ENCODE measurements around the gene KSR2.

DNA sequence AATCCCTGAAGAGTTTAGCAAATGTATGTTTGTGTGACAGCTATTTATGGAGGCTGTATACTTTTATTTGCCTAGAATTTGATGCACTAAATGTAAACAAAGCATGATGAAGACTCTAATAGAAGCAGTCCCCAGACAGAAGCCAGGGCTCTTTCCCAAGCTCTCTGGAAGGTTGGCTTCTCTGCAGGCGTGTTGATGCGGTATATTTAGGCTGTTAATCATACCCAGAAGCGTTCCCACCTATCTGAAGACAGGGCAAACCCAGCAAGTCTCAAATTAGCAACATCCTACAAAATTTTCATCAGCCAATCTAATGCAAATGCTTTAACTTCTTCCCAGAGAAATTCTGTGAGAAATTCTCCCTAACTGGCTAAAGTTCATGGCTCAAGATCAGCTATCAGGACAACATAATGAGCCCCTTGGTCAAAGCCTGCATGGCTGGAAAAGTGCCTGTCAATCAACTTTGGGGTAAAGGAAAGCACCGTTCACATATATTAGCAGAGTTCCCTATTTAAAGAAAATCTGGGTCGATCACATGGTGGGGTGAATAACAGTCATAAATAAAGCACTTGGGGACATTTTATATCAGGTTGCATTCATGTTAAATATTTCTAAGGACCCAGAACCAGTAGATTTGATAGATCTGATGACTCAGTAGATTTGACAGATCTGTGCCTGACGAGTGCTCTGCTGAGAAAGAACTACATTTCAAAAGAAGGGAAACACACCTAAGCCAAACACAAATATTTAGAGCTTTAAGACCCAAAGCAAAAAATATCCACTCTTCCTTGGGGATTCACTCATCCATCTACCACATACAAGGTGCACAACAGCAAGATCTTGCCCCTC, 46.6 kb downstream of the KSR2 start:
- TF ChIP-seq, protein P1, sequence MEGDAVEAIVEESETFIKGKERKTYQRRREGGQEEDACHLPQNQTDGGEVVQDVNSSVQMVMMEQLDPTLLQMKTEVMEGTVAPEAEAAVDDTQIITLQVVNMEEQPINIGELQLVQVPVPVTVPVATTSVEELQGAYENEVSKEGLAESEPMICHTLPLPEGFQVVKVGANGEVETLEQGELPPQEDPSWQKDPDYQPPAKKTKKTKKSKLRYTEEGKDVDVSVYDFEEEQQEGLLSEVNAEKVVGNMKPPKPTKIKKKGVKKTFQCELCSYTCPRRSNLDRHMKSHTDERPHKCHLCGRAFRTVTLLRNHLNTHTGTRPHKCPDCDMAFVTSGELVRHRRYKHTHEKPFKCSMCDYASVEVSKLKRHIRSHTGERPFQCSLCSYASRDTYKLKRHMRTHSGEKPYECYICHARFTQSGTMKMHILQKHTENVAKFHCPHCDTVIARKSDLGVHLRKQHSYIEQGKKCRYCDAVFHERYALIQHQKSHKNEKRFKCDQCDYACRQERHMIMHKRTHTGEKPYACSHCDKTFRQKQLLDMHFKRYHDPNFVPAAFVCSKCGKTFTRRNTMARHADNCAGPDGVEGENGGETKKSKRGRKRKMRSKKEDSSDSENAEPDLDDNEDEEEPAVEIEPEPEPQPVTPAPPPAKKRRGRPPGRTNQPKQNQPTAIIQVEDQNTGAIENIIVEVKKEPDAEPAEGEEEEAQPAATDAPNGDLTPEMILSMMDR (IDR thresholded peaks at IDR 0.05) = no peak
- TF ChIP-seq POLR2A (IDR thresholded peaks at IDR 0.05) = no peak
